Activated naive CD4-positive, alpha-beta T cell treated with anti-CD3 and anti-CD28 coated beads, Interleukin-2, amount 50 U/mL, for 72 hours (primary cell): ENCODE data around the gene STAC3. TPM values are rescaled to one million over a fixed set of nuclear protein-coding genes. Genes with fewer than 3 reads are reported as not detected.

Experiments used
- ATAC-seq, 2 donors: fragments of 150-1000 bp; cut with Tn5 transposase; 2 replicates each; pipeline ENCODE4 v1.10.0; 2021; ENCODE audit warnings: mild to moderate bottlenecking in 2 of 2, moderate library complexity in 2 of 2
- DNase-seq, 2 donors: peaks; one replicate each; pipeline ENCODE4 v3.0.0; 2021 to 2022; ENCODE audit warnings: low spot score in 2 of 2
- H3K27ac Mint-ChIP-seq, 2 donors: one replicate each; pipeline ENCODE4 v1.8.0; 2022; ENCODE audit warnings: mild to moderate bottlenecking in 2 of 2, mixed read lengths in 2 of 2
- H3K36me3 Mint-ChIP-seq, 2 donors: one replicate each; pipeline ENCODE4 v1.8.0; 2022; ENCODE audit warnings: mixed read lengths in 2 of 2
- H3K9me3 Mint-ChIP-seq, 2 donors: one replicate each; pipeline ENCODE4 v1.8.0; 2022; ENCODE audit warnings: mixed read lengths in 2 of 2
- total RNA-seq, 2 donors: library from RNA; stranded (reverse); gene quantifications; one replicate each; pipeline ENCODE4 v1.2.3, GENCODE V29; 2022

STAC3 gene
- total RNA-seq, 2 donors from 2014 or later, result 2.8 to 5.4 TPM

DNA sequence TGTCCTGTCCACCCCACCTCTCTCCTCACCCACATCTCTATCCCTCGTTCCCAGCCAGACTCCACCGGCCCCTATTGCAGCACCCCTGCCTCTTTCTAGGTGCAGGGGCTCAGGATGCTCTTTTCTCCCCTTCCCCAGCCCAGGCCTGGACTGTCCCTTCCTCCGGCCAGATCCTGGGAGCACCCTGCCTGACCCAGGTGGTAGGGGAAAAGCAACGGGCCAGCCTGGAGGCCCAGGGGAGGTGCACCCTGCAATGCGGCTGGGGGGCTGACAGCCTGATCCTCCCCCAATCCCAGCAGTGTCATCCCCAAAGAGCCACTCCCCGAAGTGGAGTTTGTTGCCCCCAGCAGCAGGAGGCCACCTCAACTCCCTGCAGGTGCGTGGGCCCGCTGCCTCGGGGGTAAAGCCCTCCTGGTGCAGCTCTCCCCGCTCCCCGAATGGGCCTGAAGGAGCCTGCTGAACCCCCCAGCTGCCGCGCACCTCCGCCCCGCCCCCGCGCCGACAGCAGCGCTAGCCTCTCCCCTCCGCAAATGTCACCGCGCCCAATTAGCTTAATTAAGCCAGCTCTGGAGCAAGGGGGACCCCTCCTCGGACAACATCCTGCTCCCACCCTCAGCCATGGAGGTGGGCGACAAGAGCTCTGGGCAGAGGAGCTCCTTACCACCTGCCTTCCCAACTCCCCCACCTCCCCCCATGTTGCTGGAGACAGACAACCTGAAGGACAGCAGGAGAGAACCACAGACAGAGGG is 29.6 kb downstream of the STAC3 start:
- no peak for ATAC-seq
- no peaks in the 10 kb centered on the region for H3K9me3 Mint-ChIP-seq
- no peaks in the 10 kb centered on the region for H3K36me3 Mint-ChIP-seq

DNA sequence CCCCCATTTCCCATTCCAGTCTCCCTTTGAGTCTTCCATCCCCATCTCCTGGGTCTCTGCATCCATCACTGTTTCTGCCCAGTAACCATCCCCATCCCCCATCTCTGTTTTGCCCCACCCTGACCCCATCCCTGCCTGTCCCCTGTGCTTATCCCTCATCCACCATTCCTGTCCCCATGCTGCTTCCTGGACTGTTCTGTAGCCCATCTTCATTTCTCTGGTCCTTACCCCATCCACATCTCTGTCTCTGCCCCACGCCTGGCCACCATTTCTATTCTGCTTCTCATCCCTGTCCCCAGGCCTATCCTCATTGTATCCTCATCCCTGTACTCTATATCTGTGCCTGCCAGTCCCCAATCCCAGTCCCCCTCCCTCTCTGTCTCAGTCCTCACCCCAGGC is 30.2 kb downstream of the STAC3 start:
- ATAC-seq (no peak), DNase-seq (no peak)
- H3K9me3 Mint-ChIP-seq, result no peaks in the 10 kb centered on the region
- H3K27ac Mint-ChIP-seq, result no peak overlapping the region
- H3K36me3 Mint-ChIP-seq, result no peaks in the 10 kb centered on the region

More for the DNA sequence above, 29.6 kb downstream of the STAC3 start:
- DNase-seq, result no peak
- no peak overlapping the region for H3K27ac Mint-ChIP-seq

DNA sequence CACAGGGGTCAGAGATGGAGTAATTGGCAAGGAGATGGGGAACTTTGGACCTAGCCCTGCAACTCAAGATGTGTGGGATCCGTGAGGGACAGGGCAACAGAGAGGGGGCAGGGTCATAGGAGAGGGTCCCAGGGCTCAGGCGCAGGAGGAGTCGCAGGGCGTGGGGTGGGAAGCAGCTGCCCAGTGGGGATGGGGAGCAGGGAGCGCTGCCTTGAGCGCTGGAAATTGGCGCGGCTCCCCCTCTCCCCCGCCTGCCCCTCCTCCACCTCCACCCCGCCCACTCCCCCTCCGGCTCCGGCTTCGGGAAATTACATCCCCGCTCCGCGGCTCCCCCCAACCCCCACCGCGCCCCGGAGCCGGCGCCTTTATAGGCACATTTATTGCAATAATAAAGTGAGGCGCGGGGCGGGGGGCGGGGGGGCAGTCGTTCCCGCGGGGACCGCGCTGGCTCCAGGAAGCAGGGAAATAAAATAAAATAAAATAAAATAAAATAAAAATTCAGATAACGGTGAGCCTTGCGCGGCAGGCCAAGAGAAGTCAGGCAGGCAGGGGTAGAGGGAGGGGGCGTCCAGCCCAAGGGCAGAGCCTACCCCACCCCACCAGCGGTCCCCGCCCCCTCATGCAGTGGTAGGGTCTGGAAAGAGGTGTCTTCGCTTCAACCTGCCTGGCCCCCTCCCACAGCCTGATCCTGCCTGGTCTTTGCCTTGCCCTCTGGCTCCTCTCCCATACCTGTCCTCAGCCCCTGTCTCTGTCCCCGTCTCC is 30.8 kb downstream of the STAC3 start:
- no peak for DNase-seq
- Mint-ChIP-seq H3K36me3 (no peaks in the 10 kb centered on the region), H3K9me3 (no peaks in the 10 kb centered on the region), H3K27ac (no peak overlapping the region)
- no peak for ATAC-seq

DNA sequence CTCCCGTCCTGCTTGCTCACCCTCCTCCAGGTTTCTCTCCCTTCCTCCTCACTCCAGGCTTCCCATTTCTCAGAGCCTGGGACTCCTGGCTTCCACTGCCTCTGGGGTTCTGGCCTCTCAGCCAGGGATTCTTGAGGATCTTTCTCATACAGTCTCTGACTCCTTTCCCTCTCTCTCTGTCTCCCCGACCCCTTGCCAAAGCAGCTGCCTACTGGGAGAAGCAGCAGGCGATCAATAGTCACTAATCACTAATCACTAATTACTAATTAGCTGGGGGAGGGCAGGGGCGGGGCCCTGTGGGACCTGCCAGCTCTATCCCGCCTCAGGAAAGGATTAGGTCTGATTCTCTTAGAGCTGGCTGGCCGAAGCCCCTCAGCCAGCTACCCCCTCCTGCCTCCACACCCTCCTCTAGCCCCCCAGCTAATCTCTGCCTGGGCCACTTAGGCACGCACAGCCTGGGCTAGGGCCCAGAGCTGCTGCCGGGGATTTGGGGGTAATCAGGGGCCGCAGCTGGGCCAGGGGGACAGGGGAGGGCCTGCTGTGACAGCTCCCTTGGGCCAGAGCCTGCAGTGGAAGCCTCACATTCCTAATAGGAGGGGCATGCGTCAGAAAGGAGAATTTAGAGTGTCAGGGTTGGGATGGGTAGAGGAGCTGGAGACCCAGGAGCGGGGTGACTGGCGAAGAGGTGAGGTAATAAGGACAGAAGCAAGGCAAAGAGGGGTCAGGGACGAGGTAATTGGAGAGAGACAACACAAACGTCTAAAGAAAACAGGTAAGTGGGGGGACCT is 31.6 kb downstream of the STAC3 start:
- DNase-seq (no peak), ATAC-seq (no peak)
- Mint-ChIP-seq H3K27ac (no peak overlapping the region), H3K9me3 (no peaks in the 10 kb centered on the region), H3K36me3 (no peaks in the 10 kb centered on the region)

DNA sequence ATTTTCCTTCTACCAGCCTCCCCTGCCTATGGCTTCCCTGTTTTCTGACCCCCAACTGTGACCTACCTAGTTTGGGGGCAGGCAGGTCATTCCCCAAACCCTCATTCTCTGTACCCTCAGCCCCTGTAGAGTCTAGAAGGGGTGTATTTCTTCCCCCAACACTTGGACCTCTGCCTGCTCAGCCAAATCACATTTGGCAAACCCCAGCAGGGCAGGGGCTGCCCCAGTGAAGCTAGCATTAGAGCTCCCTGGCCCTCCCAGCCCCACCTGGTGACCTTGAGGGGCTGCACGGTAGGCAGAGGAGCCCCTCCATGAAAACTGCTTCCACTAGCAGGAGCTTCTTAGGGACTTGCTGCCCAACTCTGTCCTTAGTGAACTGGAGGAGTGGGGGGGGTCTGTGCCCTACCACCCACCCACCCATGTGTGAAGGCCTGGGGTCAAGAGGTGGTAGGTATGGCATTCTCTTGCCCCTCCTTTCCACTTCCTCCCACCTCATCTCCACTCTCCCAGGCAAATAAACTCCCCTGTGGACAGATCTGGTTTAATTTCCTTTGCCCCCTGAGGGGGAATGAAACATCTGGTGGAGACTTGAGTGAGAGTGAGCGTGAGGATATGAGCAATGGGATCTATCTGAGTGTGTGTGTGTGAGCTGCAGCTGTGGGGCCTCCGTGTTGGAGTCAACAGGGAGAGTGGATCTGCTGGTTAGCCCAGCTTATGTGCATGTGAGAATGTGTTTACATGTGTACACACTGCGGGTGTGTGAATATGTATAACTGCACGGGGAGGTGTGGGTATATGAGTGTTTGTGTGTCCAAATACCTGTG is 32.7 kb downstream of the STAC3 start:
- Mint-ChIP-seq H3K36me3 (no peaks in the 10 kb centered on the region), H3K9me3 (no peaks in the 10 kb centered on the region), H3K27ac (no peak overlapping the region)
- no peak for ATAC-seq
- no peak for DNase-seq

DNA sequence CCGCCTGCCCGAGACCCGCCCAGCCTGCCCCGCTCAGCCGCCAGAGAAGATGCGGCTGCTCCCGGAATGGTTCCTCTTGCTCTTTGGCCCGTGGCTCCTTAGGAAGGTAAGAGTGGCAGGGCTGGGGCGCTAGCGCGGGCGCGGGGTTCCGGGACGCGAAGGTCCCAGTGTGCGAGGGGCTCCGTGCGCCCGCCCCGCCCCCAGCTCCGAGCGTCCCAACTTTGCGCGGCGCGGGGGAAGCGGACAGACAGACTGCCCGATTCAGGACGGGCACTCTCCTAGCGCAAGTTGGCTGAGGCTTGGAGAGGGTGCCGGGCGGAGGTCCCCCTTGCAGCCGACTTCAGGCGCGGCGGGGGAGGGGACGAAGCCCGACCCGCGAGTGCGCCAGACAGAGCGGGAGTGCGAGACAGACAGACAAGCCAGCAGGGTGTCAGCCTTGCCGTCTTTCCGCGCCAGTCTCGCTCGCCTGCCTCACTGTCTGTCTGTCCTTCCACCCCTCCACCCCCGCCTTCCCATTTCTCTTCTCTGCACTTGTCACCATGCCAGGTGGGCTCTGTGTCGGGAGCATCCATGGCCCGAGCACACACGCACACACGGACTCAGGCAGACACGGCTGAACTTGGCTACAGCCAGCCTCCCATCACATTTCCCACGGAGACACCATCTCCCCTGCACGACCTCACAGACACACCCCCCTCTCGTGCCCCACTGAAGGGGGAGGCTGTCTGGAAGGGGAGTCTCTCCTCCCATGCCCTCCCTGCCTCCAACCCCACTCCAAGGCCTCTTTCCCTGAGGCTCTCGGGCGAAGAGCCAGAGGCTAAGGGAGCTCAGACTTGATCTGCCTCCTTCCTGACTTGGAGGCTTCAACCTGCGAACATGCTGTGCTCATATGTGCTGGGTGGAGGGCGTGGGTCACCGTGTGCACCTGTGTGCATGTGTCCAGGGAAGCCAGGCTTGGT is 33.8 kb downstream of the STAC3 start:
- DNase-seq (no peak), ATAC-seq (no peak)

DNA sequence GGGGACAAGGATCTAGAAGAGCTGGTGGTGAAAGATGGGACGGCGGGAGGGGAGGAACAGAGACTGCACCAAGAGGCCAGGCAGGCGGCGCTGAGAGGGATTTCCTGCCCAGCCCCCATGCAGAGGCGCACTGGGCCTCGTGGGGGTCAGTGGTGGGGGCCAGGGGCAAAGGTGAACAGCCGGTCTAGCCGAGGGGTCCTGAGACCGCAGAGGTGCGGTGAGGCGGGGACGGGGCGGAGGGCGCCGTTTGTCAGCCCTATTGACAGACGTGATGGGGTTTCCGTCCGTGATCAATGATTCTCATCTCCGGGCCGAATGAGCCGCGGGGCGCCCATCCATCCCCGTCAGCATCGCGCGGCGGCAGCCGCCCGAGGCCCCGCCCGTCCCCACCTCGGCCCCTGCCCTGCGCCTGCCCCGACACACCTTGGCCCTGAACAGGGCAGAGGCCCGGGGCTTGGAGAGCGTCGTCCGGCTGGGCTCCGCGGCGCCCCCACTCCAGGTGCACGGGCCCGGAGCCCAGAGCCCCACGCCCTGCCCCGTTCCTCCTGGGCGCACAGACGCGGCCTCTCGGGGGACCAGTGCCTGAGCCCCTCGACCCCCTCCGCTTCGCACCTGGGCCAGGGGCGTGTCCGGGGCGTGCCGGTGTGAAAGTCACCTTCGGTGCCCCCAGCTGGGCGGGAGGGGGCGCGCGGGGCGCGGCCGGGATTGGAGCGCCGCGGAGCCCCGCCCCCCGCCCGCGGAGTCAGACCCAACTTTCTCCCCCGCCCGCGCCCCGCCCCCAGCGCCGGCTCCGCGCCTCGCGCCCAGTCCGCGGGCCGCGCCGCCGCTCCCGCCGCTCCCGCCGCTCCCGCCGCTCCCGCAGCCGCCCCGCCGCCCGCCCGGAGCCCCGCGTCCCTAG is 34.7 kb downstream of the STAC3 start, which contains the start of gene NXPH4:
TSS of gene NXPH4 (plus strand) at position 781 of the 898 bp plus-strand sequence. CDS start 176 bp downstream, outside the sequence.
- ATAC-seq, result peak; percentile 29 to 42
- H3K27ac Mint-ChIP-seq, result peak within 1 kb of the TSS in 1 of 2 donors; percentile 58

More for the DNA sequence above, 33.8 kb downstream of the STAC3 start:
- no peaks in the 10 kb centered on the region for H3K36me3 Mint-ChIP-seq
- H3K27ac Mint-ChIP-seq, result peak overlapping the region in 1 of 2 donors; percentile 58
- no peaks in the 10 kb centered on the region for H3K9me3 Mint-ChIP-seq

DNA sequence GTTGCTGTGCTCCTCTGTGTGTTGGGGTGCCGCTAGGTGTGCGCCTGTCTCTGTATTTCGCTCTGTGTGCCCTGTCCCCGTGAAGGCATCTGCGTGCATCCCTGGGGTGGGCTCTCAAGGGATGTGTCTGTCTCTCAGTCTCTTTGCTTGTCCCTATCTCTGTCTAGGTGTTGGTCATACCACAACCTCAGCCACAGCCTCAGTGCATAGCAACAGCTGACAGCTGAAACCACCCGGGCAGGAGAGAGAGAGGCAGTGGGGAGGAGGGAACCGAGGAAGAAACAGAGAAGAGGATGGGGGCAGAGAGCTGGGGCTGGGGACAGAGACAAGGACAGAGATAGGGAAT is 35.3 kb downstream of the STAC3 start:
- DNase-seq, result peak in 1 of 2 donors; percentile 48
- Mint-ChIP-seq H3K9me3 (no peaks in the 10 kb centered on the region), H3K27ac (no peak overlapping the region), H3K36me3 (no peaks in the 10 kb centered on the region)
- peak; percentile 39 to 48 for ATAC-seq

More for the DNA sequence above, 34.7 kb downstream of the STAC3 start, which contains the start of gene NXPH4:
- H3K36me3 Mint-ChIP-seq, result no peaks in the 10 kb centered on the region
- peak in 1 of 2 donors; percentile 47 for DNase-seq
- no peaks in the 10 kb centered on the region for H3K9me3 Mint-ChIP-seq

DNA sequence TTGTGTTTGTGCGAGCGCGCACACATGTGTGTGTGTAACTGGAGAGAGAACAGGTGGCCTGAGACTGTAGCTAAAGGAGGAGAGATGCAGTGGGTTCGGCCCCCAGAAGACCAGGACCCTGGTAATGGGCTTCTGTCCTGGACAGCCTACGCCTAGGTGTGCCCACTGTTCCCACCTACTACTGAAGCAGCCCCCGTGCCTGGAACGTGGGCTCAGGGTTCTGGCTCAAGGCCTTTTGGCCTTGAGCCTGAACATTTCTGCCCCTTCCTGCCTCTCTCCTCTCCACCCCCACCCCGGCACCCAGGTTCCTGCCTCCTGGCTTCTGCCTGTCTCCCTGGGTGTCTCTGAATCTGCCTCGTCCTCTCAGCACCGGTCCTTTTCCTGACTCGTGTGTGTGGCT is 35.9 kb downstream of the STAC3 start:
- Mint-ChIP-seq H3K27ac (no peak overlapping the region), H3K36me3 (no peaks in the 10 kb centered on the region), H3K9me3 (no peaks in the 10 kb centered on the region)
- no peak for DNase-seq
- ATAC-seq, result no peak

DNA sequence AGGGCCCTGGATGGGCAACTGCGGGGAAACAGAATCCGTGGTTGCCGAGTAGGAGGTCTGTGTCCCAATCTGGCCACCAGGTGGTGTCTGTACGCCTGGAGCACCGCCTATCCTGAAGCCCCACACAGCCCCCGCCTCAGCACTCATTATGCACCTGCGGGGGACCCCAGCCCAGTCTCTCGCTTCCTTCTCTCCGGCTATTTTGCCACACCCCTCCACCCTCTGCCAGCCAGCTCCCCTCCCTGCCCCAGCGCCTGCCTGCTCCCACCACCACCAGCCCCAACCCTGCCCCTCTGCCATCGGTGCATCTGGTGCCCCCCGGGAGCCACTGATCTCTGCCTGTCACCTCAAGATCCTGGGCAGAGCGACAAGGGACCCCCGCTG is 36.6 kb downstream of the STAC3 start:
- Mint-ChIP-seq H3K27ac (no peak overlapping the region), H3K36me3 (no peaks in the 10 kb centered on the region), H3K9me3 (no peaks in the 10 kb centered on the region)
- ATAC-seq, result peak; percentile 65 to 66
- peak in 1 of 2 donors; percentile 74 for DNase-seq

DNA sequence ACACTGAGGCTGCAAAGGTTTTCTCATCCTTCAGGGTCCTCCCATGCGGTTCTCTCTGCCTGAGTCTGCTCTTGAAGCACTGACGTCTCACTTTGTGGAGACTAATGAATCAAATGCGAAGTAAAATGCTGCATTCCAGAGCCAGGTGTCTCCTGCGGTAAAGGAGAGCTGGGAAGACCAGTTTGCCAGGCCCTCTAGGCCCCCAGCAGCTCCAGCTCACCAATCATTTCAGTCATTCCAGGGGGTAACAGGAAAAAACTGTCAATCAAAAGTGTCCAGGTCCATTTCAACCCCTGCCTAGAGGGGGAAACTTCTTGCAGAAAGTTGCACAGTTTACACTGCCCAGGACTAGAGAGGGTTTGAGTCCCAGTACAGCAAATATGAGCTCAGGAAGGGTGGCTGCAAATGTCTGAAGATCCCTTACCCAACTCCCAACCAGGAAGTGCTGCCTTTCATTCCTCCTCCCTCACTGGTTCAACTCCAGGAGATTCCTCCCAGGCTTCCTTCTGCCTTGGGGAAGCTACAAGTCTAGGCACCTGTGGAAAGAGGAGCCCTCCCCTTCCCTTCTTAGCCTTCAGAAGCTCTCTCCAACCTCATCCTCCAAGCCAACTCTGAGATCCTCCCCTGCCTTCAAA is 37.1 kb downstream of the STAC3 start:
- no peak overlapping the region for H3K27ac Mint-ChIP-seq
- H3K9me3 Mint-ChIP-seq, result no peaks in the 10 kb centered on the region
- no peaks in the 10 kb centered on the region for H3K36me3 Mint-ChIP-seq
- ATAC-seq, result no peak
- DNase-seq, result no peak

DNA sequence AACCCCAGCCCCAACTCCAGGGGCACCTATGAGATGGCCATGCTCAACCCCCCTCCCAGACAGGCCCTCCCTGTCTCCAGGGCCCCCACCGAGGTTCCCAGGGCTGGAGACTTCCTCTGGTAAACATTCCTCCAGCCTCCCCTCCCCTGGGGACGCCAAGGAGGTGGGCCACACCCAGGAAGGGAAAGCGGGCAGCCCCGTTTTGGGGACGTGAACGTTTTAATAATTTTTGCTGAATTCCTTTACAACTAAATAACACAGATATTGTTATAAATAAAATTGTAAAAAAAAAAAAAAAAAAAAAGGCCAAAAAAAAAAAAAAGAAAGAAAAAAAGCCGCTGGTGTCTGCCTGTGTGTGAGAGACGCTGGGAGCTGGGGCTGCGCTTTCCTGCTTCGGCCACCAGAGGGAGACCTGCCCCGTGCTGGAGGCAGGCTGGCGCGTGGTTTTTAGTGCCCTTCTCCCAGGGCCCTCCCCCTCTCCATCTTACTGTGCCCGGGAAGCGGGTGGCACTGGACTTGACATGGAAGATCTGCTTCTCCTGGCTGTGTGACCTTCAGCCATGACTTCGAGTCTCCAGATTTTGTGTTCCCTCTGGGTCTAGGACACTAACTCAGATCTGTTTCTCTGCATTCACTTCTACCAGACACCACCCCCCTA is 37.8 kb downstream of the STAC3 start:
- no peaks in the 10 kb centered on the region for H3K9me3 Mint-ChIP-seq
- H3K36me3 Mint-ChIP-seq, result no peaks in the 10 kb centered on the region
- H3K27ac Mint-ChIP-seq, result no peak overlapping the region
- peak; percentile 62 to 78 for ATAC-seq
- peak; percentile 82 to 87 for DNase-seq

DNA sequence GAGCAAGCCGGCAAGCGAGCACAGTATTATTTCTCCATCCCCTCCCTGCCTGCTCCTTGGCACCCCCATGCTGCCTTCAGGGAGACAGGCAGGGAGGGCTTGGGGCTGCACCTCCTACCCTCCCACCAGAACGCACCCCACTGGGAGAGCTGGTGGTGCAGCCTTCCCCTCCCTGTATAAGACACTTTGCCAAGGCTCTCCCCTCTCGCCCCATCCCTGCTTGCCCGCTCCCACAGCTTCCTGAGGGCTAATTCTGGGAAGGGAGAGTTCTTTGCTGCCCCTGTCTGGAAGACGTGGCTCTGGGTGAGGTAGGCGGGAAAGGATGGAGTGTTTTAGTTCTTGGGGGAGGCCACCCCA is 38.3 kb downstream of the STAC3 start:
- H3K36me3 Mint-ChIP-seq, result no peaks in the 10 kb centered on the region
- DNase-seq, result no peak
- H3K9me3 Mint-ChIP-seq, result no peaks in the 10 kb centered on the region
- no peak overlapping the region for H3K27ac Mint-ChIP-seq
- no peak for ATAC-seq
